ENCODE measurements around the gene SOBP.
A peak's percentile ranks its signal among the peaks of the same experiment; 100 is the strongest.

Gene SOBP

GRCh38 chr6:107633680-107634323, 143.9 kb downstream of the SOBP start:
- no peak overlapping the region for H3K4me3 ChIP-seq (ENCODE audit: low read depth, low read length)

DNA sequence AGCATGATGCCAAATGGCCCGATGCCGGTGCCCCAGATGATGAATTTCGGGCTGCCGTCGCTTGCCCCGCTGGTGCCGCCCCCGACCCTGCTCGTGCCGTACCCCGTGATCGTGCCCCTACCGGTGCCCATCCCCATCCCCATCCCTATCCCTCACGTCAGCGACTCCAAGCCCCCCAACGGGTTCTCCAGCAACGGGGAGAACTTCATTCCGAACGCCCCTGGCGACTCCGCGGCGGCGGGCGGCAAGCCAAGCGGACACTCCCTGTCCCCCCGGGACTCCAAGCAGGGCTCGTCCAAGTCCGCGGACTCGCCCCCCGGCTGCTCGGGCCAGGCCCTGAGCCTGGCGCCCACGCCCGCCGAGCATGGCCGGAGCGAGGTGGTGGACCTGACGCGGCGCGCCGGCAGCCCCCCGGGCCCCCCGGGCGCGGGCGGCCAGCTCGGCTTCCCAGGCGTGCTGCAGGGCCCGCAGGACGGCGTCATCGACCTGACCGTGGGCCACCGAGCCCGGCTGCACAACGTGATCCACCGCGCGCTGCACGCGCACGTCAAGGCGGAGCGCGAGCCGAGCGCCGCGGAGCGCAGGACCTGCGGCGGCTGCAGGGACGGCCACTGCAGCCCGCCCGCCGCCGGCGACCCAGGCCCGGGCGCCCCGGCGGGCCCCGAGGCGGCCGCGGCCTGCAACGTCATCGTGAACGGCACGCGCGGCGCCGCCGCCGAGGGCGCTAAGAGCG, 144.6 kb downstream of the SOBP start:
- Histone ChIP-seq H3K36me3 (peaks cover 23% of the 10 kb centered on the region), H3K4me3 (ENCODE audit: low read depth, low read length) (no peak overlapping the region)

More at GRCh38 chr6:107633680-107634323, 143.9 kb downstream of the SOBP start:
- Histone ChIP-seq H3K4me1 (peaks cover 9% of the 10 kb centered on the region), H3K36me3 (peaks cover 23% of the 10 kb centered on the region), H3K27me3 (no peaks in the 10 kb centered on the region), H3K9me3 (no peaks in the 10 kb centered on the region)
- DNase-seq = no peak
- TF ChIP-seq, protein P1, sequence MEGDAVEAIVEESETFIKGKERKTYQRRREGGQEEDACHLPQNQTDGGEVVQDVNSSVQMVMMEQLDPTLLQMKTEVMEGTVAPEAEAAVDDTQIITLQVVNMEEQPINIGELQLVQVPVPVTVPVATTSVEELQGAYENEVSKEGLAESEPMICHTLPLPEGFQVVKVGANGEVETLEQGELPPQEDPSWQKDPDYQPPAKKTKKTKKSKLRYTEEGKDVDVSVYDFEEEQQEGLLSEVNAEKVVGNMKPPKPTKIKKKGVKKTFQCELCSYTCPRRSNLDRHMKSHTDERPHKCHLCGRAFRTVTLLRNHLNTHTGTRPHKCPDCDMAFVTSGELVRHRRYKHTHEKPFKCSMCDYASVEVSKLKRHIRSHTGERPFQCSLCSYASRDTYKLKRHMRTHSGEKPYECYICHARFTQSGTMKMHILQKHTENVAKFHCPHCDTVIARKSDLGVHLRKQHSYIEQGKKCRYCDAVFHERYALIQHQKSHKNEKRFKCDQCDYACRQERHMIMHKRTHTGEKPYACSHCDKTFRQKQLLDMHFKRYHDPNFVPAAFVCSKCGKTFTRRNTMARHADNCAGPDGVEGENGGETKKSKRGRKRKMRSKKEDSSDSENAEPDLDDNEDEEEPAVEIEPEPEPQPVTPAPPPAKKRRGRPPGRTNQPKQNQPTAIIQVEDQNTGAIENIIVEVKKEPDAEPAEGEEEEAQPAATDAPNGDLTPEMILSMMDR (IDR thresholded peaks at IDR 0.05; ENCODE audit: low read depth, low read length) = no peak

DNA sequence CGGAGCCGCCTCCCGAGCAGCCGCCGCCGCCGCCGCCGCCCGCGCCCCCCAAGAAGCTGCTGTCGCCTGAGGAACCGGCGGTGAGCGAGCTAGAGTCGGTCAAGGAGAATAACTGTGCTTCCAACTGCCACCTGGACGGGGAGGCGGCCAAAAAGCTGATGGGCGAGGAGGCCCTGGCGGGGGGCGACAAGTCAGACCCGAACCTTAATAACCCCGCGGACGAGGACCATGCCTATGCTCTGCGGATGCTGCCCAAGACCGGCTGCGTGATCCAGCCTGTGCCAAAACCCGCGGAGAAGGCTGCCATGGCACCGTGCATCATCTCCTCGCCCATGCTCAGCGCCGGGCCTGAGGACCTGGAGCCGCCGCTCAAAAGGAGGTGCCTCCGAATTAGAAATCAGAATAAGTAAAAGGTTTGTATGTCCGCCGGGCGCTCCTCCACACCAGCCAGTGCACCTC, 145.2 kb downstream of the SOBP start:
- Histone ChIP-seq H3K36me3 (peaks cover 23% of the 10 kb centered on the region), H3K4me3 (ENCODE audit: low read depth, low read length) (no peak overlapping the region), H3K9me3 (no peaks in the 10 kb centered on the region), H3K4me1 (no peaks in the 10 kb centered on the region; the same call in 1 of the 2 replicates), H3K27me3 (no peaks in the 10 kb centered on the region)
- DNase-seq = no peak
- TF ChIP-seq, protein P1 (IDR thresholded peaks at IDR 0.05; ENCODE audit: low read depth, low read length) = no peak

More for the DNA sequence above, 144.6 kb downstream of the SOBP start:
- Histone ChIP-seq H3K9me3 (no peaks in the 10 kb centered on the region), H3K4me1 (peaks cover 3% of the 10 kb centered on the region), H3K27me3 (no peaks in the 10 kb centered on the region)
- no peak for DNase-seq
- TF ChIP-seq, protein P1 (IDR thresholded peaks at IDR 0.05; ENCODE audit: low read depth, low read length) = no peak

- DNase-seq = no peak
- Histone ChIP-seq H3K4me1 (no peaks in the 10 kb centered on the region), H3K4me3 (ENCODE audit: low read depth, low read length) (no peak overlapping the region), H3K9me3 (no peaks in the 10 kb centered on the region), H3K36me3 (peaks cover 23% of the 10 kb centered on the region), H3K27me3 (no peaks in the 10 kb centered on the region)
- TF ChIP-seq, protein P1 (IDR thresholded peaks at IDR 0.05; ENCODE audit: low read depth, low read length) = 0 out of 2 replicates have a peak, but pooled peaks have one; percentile 14
Observed at GRCh38 chr6:107636486-107636885, 146.6 kb downstream of the SOBP start.

DNA sequence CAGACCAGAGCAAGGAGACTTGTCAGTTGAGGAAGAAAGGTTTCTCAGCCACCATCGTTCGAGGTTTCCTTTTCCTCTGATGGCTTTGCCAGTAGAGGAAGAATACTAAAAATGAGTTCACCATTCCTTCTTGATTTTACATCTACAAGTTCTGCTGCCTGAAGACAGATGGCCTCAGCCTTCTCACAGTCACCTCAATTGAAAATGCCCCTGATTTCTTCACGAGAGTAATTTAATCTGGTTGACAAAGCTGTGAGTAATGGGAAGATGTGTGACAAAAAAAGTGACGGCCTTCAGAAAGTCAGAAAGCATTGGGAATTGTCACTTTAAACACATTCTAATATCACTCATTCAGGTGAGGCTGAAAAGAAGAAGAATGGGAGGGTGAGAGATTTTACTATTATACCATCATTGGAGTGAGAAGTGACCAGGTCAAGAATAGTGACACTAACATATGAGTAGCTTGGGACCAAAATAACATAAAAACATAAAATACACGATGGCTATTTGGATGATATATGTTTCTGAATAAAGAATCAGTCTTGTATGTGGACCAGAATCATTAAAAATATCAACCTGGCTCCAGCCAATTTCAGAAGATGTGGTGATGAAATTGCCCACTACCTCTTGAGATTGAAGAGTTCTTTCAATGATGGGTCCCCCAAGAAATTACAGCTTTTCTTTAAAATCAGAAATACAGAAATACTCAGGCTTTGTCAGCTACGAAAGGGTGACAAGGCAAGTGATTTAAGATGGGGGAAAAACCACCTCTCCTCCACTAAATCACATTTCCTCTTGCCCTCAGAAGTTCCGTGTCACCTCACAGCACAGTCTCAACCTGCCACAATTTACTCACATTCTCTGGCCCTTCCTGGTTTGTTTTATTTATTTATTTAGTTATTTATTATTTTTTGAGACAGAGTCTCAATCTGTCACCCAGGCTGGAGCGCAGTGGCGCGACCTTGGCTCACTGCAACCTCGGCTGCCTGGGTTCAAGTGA, 147.7 kb downstream of the SOBP start:
- Histone ChIP-seq H3K9me3 (no peaks in the 10 kb centered on the region), H3K4me1 (no peaks in the 10 kb centered on the region), H3K36me3 (peaks cover 23% of the 10 kb centered on the region), H3K4me3 (ENCODE audit: low read depth, low read length) (no peak overlapping the region), H3K27me3 (no peaks in the 10 kb centered on the region)
- no peak for DNase-seq
- TF ChIP-seq, protein P1 (IDR thresholded peaks at IDR 0.05; ENCODE audit: low read depth, low read length) = no peak
